ENCODE results near the gene PSRC1. TPM values are rescaled to one million over a fixed set of nuclear protein-coding genes. Genes with fewer than 3 reads are reported as not detected.

The PSRC1 gene
- polyA plus RNA-seq, 1 of the 3 experiments (the other 2 are of a cell fraction), result 19.4 TPM

Other genes with a start within 250 kb of the PSRC1 start
- gene WDR47, start 241.0 kb downstream of the PSRC1 start, polyA plus RNA-seq (2012; rRNA removed), result 7.9 and 11.1 TPM in 2 replicates
- gene TAF13, start 207.1 kb downstream of the PSRC1 start, polyA plus RNA-seq (2012; rRNA removed), result 16.0 and 21.9 TPM in 2 replicates
- gene TMEM167B, start 192.4 kb downstream of the PSRC1 start, polyA plus RNA-seq (2012; rRNA removed), result 12.7 and 15.1 TPM in 2 replicates
- 1.1 and 1.2 TPM in 2 replicates for gene ELAPOR1, start 169.0 kb downstream of the PSRC1 start, polyA plus RNA-seq (2012; rRNA removed)
- 98.3 and 106 TPM in 2 replicates for gene SARS1, start 69.2 kb downstream of the PSRC1 start, polyA plus RNA-seq (2012; rRNA removed)
- gene CELSR2, start 33.6 kb downstream of the PSRC1 start, polyA plus RNA-seq (2012; rRNA removed), result 1.7 and 3.5 TPM in 2 replicates
- 0.07 TPM in 1 of 2 replicates, not detected in the other for gene MYBPHL, start 23.9 kb upstream of the PSRC1 start, polyA plus RNA-seq (2012; rRNA removed)
- gene SORT1, start 114.8 kb upstream of the PSRC1 start, polyA plus RNA-seq (2012; rRNA removed), result 8.5 and 13.7 TPM in 2 replicates
- gene PSMA5, start 143.3 kb upstream of the PSRC1 start, polyA plus RNA-seq (2012; rRNA removed), result 118 and 139 TPM in 2 replicates
- gene SYPL2, start 183.4 kb upstream of the PSRC1 start, polyA plus RNA-seq (2012; rRNA removed), result 0.03 and 0.05 TPM in 2 replicates
- gene ATXN7L2, start 200.8 kb upstream of the PSRC1 start, polyA plus RNA-seq (2012; rRNA removed), result 3.9 and 4.0 TPM in 2 replicates
- gene CYB561D1, start 210.9 kb upstream of the PSRC1 start, polyA plus RNA-seq (2012; rRNA removed), result 5.4 and 8.9 TPM in 2 replicates
- gene AMIGO1, start 226.6 kb upstream of the PSRC1 start, polyA plus RNA-seq (2012; rRNA removed), result 0.93 and 0.95 TPM in 2 replicates

All from SK-N-SH (cell line).